ENCODE measurements around the gene ATP9A. TPM values are rescaled to one million over a fixed set of nuclear protein-coding genes. Genes with fewer than 3 reads are reported as not detected.
"Not testable (repeated sequence)": the region's sequence is repeated elsewhere in the genome, so short reads cannot be mapped to it uniquely, and the experiment has no call there.

Gene ATP9A
- total RNA-seq, 4 donors from 2014 or later, result 17.6 to 28.2 (median 19.5) TPM

DNA sequence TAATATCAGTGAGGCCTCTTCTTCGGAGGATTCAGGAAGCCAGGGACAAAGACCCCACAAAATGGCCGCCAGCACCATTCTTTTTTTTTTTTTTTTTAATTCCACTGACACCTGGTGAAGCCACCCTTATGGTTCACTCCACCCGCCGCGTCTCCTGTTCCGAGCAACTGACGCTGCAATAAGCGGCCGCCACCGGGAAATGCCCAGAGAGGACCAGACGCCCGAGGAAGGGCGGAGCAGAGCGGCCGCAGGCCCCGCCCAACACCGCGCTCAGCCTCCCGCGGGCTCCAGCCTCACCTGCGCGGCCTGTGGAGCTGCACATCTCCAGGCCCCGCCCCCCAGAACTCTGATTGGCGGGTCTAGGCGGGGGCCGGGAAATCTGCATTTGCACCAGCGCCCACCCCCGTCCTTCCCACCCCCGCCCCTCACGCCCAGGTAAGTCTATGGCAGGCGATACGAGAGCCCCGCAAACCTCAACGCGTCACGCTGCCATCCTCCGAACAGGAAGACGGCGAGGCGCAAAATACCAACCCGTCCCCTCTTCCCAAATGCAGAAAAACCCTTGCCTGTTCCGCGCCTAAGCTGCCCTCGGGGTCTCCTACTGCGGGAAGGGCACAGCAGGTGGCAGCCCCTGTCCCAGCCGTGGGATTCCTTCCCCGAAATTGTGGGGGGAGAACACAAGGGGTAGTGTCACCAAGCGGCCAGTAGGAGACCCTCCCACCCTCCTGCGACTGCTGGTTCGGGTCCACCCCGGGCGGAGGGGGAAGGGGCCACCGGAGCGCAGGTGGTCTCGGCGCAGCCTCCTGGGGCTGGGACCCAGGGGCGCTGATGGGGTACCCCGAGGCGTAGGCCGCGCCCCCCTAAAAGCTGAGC, 960 bp downstream of the ATP9A start:
- Histone ChIP-seq H3K27me3 (peaks cover 0 to 3% (median 0%) of the 10 kb centered on the region in 4 donors), H3K4me1 (peaks cover 3 to 30% (median 11%) of the 10 kb centered on the region in 3 donors), H3K27ac (peak overlapping the region; percentile 77 to 89 (median 87)), H3K4me3 (peak overlapping the region; percentile 68 to 90 (median 82)), H3K9me3 (no peaks in the 10 kb centered on the region), H3K36me3 (no peaks in the 10 kb centered on the region)
- TF ChIP-seq, protein P1, sequence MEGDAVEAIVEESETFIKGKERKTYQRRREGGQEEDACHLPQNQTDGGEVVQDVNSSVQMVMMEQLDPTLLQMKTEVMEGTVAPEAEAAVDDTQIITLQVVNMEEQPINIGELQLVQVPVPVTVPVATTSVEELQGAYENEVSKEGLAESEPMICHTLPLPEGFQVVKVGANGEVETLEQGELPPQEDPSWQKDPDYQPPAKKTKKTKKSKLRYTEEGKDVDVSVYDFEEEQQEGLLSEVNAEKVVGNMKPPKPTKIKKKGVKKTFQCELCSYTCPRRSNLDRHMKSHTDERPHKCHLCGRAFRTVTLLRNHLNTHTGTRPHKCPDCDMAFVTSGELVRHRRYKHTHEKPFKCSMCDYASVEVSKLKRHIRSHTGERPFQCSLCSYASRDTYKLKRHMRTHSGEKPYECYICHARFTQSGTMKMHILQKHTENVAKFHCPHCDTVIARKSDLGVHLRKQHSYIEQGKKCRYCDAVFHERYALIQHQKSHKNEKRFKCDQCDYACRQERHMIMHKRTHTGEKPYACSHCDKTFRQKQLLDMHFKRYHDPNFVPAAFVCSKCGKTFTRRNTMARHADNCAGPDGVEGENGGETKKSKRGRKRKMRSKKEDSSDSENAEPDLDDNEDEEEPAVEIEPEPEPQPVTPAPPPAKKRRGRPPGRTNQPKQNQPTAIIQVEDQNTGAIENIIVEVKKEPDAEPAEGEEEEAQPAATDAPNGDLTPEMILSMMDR (IDR thresholded peaks at IDR 0.05), result peak in 4 of 6 experiments; percentile 13 to 35 (median 28)
- TF ChIP-seq POLR2A (IDR thresholded peaks at IDR 0.05), result peak in 1 of 4 donors; percentile 42
- 1 to 10% methylated on average over 2 to 10 of the region's 61 CpGs for whole genome bisulfite sequencing, 2 donors
- DNase-seq, result no peak
- intact Hi-C loops (cut with DNase I), result no loop called here

DNA sequence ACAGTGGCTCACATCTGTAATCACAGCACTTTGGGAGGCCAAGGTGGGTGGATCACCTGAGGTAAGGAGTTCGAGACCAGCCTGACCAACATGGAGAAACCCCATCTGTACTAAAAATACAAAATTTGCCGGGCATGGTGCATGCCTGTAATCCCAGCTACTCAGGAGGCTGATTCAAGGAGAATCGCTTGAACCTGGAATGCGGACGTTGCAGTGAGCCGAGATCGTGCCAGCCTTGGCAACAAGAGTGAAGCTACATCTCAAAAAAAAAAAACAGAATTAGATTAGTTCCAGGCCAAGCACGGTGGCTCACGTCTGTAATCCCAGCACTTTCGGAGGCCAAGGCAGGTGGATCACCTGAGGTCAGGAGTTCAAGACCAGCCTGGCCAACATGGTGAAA, 2.8 kb downstream of the ATP9A start:
- DNase-seq; H3K9me3 ChIP-seq; H3K36me3 ChIP-seq; H3K4me3 ChIP-seq; H3K27me3 ChIP-seq; intact Hi-C loops (cut with DNase I): not testable (repeated sequence)
- Histone ChIP-seq H3K27ac (peak overlapping the region in 3 of 4 donors; percentile 86 to 89 (median 88)), H3K4me1 (peaks cover 11 to 43% (median 11%) of the 10 kb centered on the region in 3 donors)
- 41 to 70% methylated on average over 4 to 10 of the region's 10 CpGs for whole genome bisulfite sequencing, 2 donors

DNA sequence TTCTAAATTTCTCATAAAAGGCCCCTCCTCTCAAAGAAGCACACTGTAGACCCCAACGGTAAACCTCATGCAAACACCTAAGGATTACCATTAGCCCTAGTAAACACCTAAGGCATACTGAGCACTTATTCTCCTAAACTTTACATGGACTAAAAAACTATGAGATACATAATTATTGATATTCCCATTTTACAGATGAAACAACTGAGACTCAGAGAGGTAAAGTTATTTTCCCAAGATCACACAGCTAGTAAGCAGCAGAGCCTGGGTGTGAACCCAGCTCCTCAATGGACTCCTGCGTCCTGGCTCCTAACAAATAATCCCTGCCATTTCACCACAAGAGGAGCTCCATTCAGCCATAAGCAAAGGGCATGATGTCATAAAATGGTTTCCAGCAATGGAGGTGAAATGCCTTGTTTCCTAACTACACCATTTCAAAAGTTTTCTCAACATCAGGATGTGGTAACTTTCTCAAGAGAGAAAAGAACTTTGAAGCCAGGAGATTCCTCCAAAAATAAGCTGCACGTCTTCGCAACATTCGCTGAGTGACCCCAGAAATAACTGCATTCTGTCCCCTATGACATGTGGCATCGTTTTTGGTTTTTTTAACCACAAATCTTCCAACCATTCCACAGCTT, 4.1 kb downstream of the ATP9A start:
- TF ChIP-seq, protein P1 (IDR thresholded peaks at IDR 0.05), result no peak
- no peak for TF ChIP-seq POLR2A (IDR thresholded peaks at IDR 0.05)
- no peaks in the 10 kb centered on the region for H3K9me3 ChIP-seq
- H3K27me3 ChIP-seq, result peaks cover 0 to 3% (median 0%) of the 10 kb centered on the region in 4 donors
- intact Hi-C loops (cut with DNase I), result no loop called here
- no peaks in the 10 kb centered on the region for H3K36me3 ChIP-seq
- peak overlapping the region in 1 of 4 donors; percentile 89 for H3K27ac ChIP-seq
- H3K4me1 ChIP-seq, result peaks cover 11 to 49% (median 11%) of the 10 kb centered on the region in 3 donors
- no peak for DNase-seq
- no peak overlapping the region for H3K4me3 ChIP-seq
- 77 to 80% methylated on average over 6 of the region's 6 CpGs for WGBS, 2 donors

DNA sequence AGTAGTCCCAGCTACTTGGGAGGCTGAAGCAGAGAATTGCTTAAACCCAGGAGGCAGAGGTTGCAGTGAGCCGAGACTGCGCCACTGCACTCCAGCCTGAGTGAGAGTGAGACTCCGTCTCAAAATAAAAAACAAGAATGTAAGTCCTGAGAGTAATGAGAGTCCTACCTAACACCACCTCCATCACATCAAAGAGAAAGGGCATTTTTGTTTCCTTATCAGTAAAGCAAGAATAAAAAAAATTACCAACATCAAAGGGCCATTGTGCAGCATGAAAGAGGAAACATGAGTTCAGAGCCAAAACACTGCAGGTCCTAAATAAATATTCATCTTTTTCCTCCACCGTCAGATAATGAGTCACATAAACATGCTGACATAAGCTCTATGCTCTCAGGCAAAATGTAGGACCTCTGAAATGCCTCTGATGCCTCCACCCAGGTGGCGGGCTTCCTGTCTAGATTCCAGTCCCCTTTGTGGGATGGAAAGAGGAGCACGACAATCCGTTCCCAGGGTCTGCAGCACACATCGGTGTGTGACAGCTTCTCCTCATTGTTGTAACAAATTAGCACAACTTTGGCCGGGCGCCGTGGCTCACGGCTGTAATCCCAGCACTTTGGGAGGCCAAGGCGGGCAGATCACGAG, 7.2 kb downstream of the ATP9A start:
- Histone ChIP-seq H3K27me3 (no peaks in the 10 kb centered on the region), H3K36me3 (no peaks in the 10 kb centered on the region), H3K27ac (peak overlapping the region in 3 of 4 donors; percentile 25 to 44 (median 39)), H3K9me3 (no peaks in the 10 kb centered on the region), H3K4me1 (peaks cover 0 to 42% (median 11%) of the 10 kb centered on the region in 3 donors), H3K4me3 (no peak overlapping the region)
- intact Hi-C loops (cut with DNase I), result no loop called here
- no peak for TF ChIP-seq POLR2A (IDR thresholded peaks at IDR 0.05)
- TF ChIP-seq, protein P1 (IDR thresholded peaks at IDR 0.05), result no peak
- 33 to 55% methylated on average over 7 to 14 of the region's 14 CpGs for WGBS, 2 donors
- DNase-seq, result no peak

DNA sequence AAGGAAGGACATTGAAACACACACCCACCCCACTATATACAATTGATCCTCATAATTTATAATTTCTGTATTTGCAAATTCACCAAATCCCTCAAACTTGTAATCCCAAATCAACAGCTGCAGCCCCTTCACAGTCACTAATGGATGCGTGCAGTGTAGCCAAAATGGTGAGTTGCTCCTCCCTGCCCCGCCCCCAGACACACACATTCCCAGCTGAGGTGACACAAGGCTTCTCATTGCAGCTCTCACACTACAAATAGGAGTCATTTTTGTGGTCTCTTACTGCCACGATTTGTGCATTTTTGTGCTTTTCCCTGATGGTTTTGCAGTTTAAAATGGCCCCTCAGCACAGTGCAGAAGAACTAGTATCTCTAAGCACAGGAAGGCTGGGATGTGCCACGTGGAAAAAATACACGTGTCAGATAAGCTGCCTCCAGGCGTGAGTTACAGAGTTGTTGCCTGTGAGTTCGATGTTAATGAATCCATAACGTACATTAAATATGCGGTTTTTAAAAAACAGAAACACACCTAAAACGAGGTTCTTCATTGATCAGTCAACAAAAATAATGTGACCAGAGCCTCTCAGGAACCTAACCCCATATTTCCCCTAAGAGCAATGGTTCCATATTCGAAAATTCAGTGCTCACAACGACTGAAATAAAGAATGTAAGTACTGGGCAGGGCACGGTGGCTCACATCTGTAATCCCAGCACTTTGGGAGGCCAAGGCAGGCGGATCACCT, 8.2 kb downstream of the ATP9A start:
- intact Hi-C loops (cut with DNase I), result no loop called here
- H3K27ac ChIP-seq, result no peak overlapping the region
- H3K9me3 ChIP-seq, result no peaks in the 10 kb centered on the region
- no peak for TF ChIP-seq POLR2A (IDR thresholded peaks at IDR 0.05)
- no peak overlapping the region for H3K4me3 ChIP-seq
- no peak for DNase-seq
- H3K4me1 ChIP-seq, result peaks cover 0 to 38% (median 11%) of the 10 kb centered on the region in 3 donors
- H3K36me3 ChIP-seq, result no peaks in the 10 kb centered on the region
- H3K27me3 ChIP-seq, result no peaks in the 10 kb centered on the region
- WGBS, 2 donors, result 78 to 91% methylated on average over 13 to 14 of the region's 14 CpGs
